Measurements from ENCODE around the gene ZFAND3.

- TF ChIP-seq ELK1 (IDR thresholded peaks at IDR 0.05; ENCODE audit: borderline replicate concordance, low read depth, low read length) = no peak
- TF ChIP-seq BHLHE40 (IDR thresholded peaks at IDR 0.05; ENCODE audit: low read depth, low read length) = no peak
- no peak for TF ChIP-seq POLR2A (IDR thresholded peaks at IDR 0.05; ENCODE audit: low read depth, low read length)
- TF ChIP-seq USF2 (IDR thresholded peaks at IDR 0.05; ENCODE audit: low read depth, low read length) = no peak
- TF ChIP-seq RFX5 (IDR thresholded peaks at IDR 0.05; ENCODE audit: low read depth, low read length) = no peak
These were observed 33.8 kb upstream of the ZFAND3 start for GRCh38 chr6:37785663-37786270.

Measured in IMR-90 (cell line).